RPMI8226 (cell line): ENCODE results near the gene LPAR2.
A peak's percentile ranks its signal among the peaks of the same experiment; 100 is the strongest.

Experiments used
- DNase-seq: peaks from one replicate; pipeline ENCODE4 v3.0.0-alpha.2; 2015

LPAR2 gene

GRCh38 chr19:19652482-19653295, 24.7 kb upstream of the LPAR2 start:
- DNase-seq = no peak

GRCh38 chr19:19651076-19651475, 23.1 kb upstream of the LPAR2 start:
- no peak for DNase-seq

GRCh38 chr19:19650331-19650730, 22.3 kb upstream of the LPAR2 start:
- no peak for DNase-seq

- no peak for DNase-seq
Measured at GRCh38 chr19:19649580-19649995, 21.6 kb upstream of the LPAR2 start.

- DNase-seq = no peak
Measured at GRCh38 chr19:19649155-19649554, 21.1 kb upstream of the LPAR2 start.

- DNase-seq = no peak
Measured at GRCh38 chr19:19647037-19647835, 19.2 kb upstream of the LPAR2 start.

GRCh38 chr19:19645233-19645870, 17.3 kb upstream of the LPAR2 start:
- DNase-seq = no peak

- DNase-seq = no peak
Measured at GRCh38 chr19:19644054-19644388, 16.0 kb upstream of the LPAR2 start.

- DNase-seq = peak; percentile 86
Measured at GRCh38 chr19:19643158-19644053, 15.4 kb upstream of the LPAR2 start, which contains the start of gene GMIP. Gene GMIP (minus strand): TSS chr19:19643657. CDS start chr19:19643529, 128 bp downstream.

- DNase-seq = no peak
Measured at GRCh38 chr19:19642506-19643157, 14.6 kb upstream of the LPAR2 start.

- no peak for DNase-seq
Measured at GRCh38 chr19:19637523-19638251, 9.7 kb upstream of the LPAR2 start.

- no peak for DNase-seq
Measured at GRCh38 chr19:19637186-19637522, 9.1 kb upstream of the LPAR2 start.

- DNase-seq = no peak
Measured at GRCh38 chr19:19636573-19637185, 8.7 kb upstream of the LPAR2 start.

GRCh38 chr19:19635313-19635702, 7.3 kb upstream of the LPAR2 start:
- no peak for DNase-seq

GRCh38 chr19:19634516-19635312, 6.7 kb upstream of the LPAR2 start:
- no peak for DNase-seq

GRCh38 chr19:19633711-19634515, 5.9 kb upstream of the LPAR2 start:
- DNase-seq = no peak

- DNase-seq = no peak
Measured at GRCh38 chr19:19632661-19633060, 4.6 kb upstream of the LPAR2 start.

GRCh38 chr19:19631346-19631745, 3.3 kb upstream of the LPAR2 start:
- no peak for DNase-seq

- DNase-seq = no peak
Measured at GRCh38 chr19:19630426-19630825, 2.4 kb upstream of the LPAR2 start.
